Fibroblast of lung (primary cell): ENCODE results near the gene TBR1.

ENCODE experiments used
- CTCF ChIP-seq, 2 donors: IDR thresholded peaks in 1 of 2; conservative IDR thresholded peaks in 1 of 2; 1 replicate in 1 of 2; 2 replicates in 1 of 2; pipeline ENCODE4 v1.5.1; 2011 to 2012; ENCODE audit warnings: low read length in 2 of 2, control low read depth in 1 of 2, inconsistent platforms in 1 of 2, low read depth in 1 of 2, mild to moderate bottlenecking in 1 of 2
- EZH2 ChIP-seq: IDR thresholded peaks from 2 replicates; pipeline ENCODE4 v1.5.1; 2012; ENCODE audit warnings: low read length, control low read depth, mild to moderate bottlenecking; ENCODE audit errors: missing control alignments

DNA sequence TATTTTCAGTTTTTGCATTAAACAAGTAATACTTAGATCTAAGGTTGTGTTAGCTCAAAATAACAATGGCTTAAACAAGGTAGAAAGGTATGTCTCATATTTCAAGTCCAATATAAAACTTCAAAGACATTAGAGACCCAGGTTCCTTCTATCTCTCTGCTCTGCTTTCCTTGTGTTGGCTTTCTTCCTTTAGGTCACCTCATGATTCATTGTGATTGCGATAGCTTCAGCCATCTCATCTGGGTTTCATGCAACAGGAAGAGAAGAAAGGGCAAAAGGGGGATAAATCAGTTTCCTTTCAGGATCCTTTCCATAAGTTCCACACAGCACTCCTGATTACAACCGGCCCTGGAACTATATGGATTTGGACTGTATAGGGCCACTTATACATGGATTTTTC, 16.0 kb upstream of the TBR1 start:
- TF ChIP-seq CTCF (conservative IDR thresholded peaks at IDR 0.05 in 1 of 2, IDR thresholded peaks at IDR 0.05 in 1 of 2; ENCODE audit: low read depth in 1 of 2, low read length in 2 of 2) (no peak), EZH2 (no peak)
